Measurements from ENCODE around the gene HSPA12A. TPM values are rescaled to one million over a fixed set of nuclear protein-coding genes. Genes with fewer than 3 reads are reported as not detected.

The HSPA12A gene
- total and polyA plus RNA-seq, 2 donors (not counting 1 experiment from before 2014, with no cell fraction given), result 14.4 to 15.7 TPM

DNA sequence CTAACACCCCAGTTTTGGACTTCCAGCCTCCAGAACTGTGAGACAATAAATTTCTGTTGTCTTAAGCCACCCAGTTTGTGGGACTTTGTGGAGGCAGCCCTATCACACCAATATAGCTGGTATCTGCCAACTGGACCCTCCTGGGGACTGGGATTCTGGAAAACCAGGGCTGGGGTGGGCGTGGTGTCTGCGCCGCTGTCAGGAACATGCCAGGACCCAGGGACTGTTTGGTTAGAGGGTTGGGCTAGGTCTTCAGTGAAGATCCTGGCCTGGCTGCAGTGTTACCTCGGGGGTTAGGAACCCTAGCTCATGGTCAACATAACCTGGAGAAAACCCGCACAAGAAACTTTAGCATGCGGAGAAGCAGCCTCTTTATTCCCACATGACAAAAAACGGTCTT, 79.0 kb downstream of the HSPA12A start:
- Histone ChIP-seq H3K4me1 (ENCODE audit: control insufficient read depth, extremely low read depth, insufficient read depth, low read length) (no peaks in the 10 kb centered on the region), H3K9me3 (ENCODE audit: control insufficient read depth, insufficient read depth, low read depth, low read length) (no peaks in the 10 kb centered on the region), H2AFZ (ENCODE audit: low read length) (no peak overlapping the region), H3K36me3 (ENCODE audit: control insufficient read depth, insufficient read depth, low read length) (no peaks in the 10 kb centered on the region), H3K27ac (ENCODE audit: insufficient read depth, low read length) (no peak overlapping the region), H3K4me2 (ENCODE audit: extremely low read depth, insufficient read depth, low read length) (no peak overlapping the region), H3K4me3 (replicated peaks in 1 of 4; ENCODE audit: control extremely low read depth in 1 of 4, insufficient read depth in 1 of 4, low read depth in 3 of 4, low read length in 4 of 4) (no peak overlapping the region), H3K27me3 (ENCODE audit: control insufficient read depth, insufficient read depth, low read length) (no peaks in the 10 kb centered on the region), H3K9ac (ENCODE audit: insufficient read depth, low read length) (no peak overlapping the region), H4K20me1 (ENCODE audit: control insufficient read depth, extremely low read depth, insufficient read depth, low read length) (no peaks in the 10 kb centered on the region), H3K79me2 (ENCODE audit: control insufficient read depth, insufficient read depth, low read length) (no peaks in the 10 kb centered on the region)
- DNase-seq (ENCODE audit: low read depth in 2 of 2), result no peak
- TF ChIP-seq CTCF (conservative IDR thresholded peaks at IDR 0.05 in 1 of 2, IDR thresholded peaks at IDR 0.05 in 1 of 2; ENCODE audit: low read depth in 1 of 2, low read length in 2 of 2), result no peak

DNA sequence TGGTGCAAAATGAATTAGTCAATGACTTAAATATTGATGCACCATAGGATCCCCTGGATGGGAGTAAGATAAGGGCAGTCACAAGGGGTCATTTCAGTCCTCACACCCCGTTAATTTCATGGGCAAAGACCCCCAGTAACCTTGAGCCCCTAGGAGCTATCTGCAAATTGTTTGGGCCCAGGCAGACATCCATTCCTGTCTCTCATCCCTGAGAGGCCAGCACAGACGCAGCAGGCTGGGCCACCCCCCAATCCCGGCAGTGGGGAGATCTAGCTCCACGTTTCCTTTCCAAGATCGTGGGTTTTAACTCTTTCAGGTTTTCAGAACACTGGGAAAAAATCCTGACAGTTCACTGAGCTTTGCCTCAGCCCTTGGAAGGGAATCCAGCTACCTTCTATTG, 81.5 kb downstream of the HSPA12A start:
- H3K36me3 ChIP-seq (ENCODE audit: control insufficient read depth, insufficient read depth, low read length), result no peaks in the 10 kb centered on the region
- no peaks in the 10 kb centered on the region for H3K27me3 ChIP-seq (ENCODE audit: control insufficient read depth, insufficient read depth, low read length)
- no peak overlapping the region for H2AFZ ChIP-seq (ENCODE audit: low read length)
- no peaks in the 10 kb centered on the region for H3K79me2 ChIP-seq (ENCODE audit: control insufficient read depth, insufficient read depth, low read length)
- no peak for DNase-seq (ENCODE audit: low read depth in 2 of 2)
- H4K20me1 ChIP-seq (ENCODE audit: control insufficient read depth, extremely low read depth, insufficient read depth, low read length), result no peaks in the 10 kb centered on the region
- no peak for TF ChIP-seq EZH2 (IDR thresholded peaks at IDR 0.05; ENCODE audit: low read length, missing control alignments)
- TF ChIP-seq CTCF (conservative IDR thresholded peaks at IDR 0.05 in 1 of 2, IDR thresholded peaks at IDR 0.05 in 1 of 2; ENCODE audit: low read depth in 1 of 2, low read length in 2 of 2), result no peak
- no peak overlapping the region for H3K9ac ChIP-seq (ENCODE audit: insufficient read depth, low read length)
- no peaks in the 10 kb centered on the region for H3K9me3 ChIP-seq (ENCODE audit: control insufficient read depth, insufficient read depth, low read depth, low read length)
- no peak overlapping the region for H3K27ac ChIP-seq (ENCODE audit: insufficient read depth, low read length)
- no peak overlapping the region for H3K4me3 ChIP-seq (replicated peaks in 1 of 4; ENCODE audit: control extremely low read depth in 1 of 4, insufficient read depth in 1 of 4, low read depth in 3 of 4, low read length in 4 of 4)
- H3K4me1 ChIP-seq (ENCODE audit: control insufficient read depth, extremely low read depth, insufficient read depth, low read length), result no peaks in the 10 kb centered on the region
- H3K4me2 ChIP-seq (ENCODE audit: extremely low read depth, insufficient read depth, low read length), result no peak overlapping the region

DNA sequence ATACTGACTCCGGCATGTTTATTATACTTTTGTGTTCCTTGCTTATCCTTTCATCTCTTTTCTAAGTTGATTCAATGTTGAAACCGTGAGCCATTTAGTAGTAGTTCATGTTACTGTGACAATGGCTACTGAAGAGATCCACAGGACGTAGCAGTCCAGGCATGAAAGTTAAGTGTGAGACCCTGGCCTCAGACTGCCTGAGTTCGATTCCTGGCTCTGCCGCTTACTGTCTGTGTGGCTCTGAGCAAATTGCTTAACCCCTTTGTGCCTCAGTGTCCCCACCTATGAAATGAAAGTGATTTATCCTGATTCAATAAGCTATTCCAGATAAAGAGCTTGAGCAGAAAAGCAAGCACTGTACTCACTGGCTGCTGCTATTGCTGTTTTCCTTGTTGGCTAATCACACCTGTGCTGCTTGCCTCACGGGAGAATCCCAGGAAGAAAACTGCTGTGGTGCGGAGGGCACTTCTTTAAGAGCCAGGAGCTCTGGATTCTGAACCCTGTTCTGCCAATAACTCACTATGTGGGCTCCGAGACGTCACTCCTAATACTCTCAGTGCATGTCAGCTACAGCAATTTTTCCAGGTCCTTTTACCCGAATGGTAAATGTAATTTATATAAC, 83.2 kb downstream of the HSPA12A start:
- no peaks in the 10 kb centered on the region for H3K79me2 ChIP-seq (ENCODE audit: control insufficient read depth, insufficient read depth, low read length)
- H3K4me2 ChIP-seq (ENCODE audit: extremely low read depth, insufficient read depth, low read length), result no peak overlapping the region
- no peak overlapping the region for H2AFZ ChIP-seq (ENCODE audit: low read length)
- no peak for TF ChIP-seq EZH2 (IDR thresholded peaks at IDR 0.05; ENCODE audit: low read length, missing control alignments)
- no peak for TF ChIP-seq CTCF (conservative IDR thresholded peaks at IDR 0.05 in 1 of 2, IDR thresholded peaks at IDR 0.05 in 1 of 2; ENCODE audit: low read depth in 1 of 2, low read length in 2 of 2)
- no peak overlapping the region for H3K9ac ChIP-seq (ENCODE audit: insufficient read depth, low read length)
- H4K20me1 ChIP-seq (ENCODE audit: control insufficient read depth, extremely low read depth, insufficient read depth, low read length), result no peaks in the 10 kb centered on the region
- no peaks in the 10 kb centered on the region for H3K9me3 ChIP-seq (ENCODE audit: control insufficient read depth, insufficient read depth, low read depth, low read length)
- no peaks in the 10 kb centered on the region for H3K27me3 ChIP-seq (ENCODE audit: control insufficient read depth, insufficient read depth, low read length)
- DNase-seq (ENCODE audit: low read depth in 2 of 2), result no peak
- no peak overlapping the region for H3K4me3 ChIP-seq (replicated peaks in 1 of 4; ENCODE audit: control extremely low read depth in 1 of 4, insufficient read depth in 1 of 4, low read depth in 3 of 4, low read length in 4 of 4)
- no peak overlapping the region for H3K27ac ChIP-seq (ENCODE audit: insufficient read depth, low read length)
- no peaks in the 10 kb centered on the region for H3K36me3 ChIP-seq (ENCODE audit: control insufficient read depth, insufficient read depth, low read length)
- no peaks in the 10 kb centered on the region for H3K4me1 ChIP-seq (ENCODE audit: control insufficient read depth, extremely low read depth, insufficient read depth, low read length)

Measured in fibroblast of lung (primary cell).